HG02973 (cell line): ENCODE measurements around the gene CFAP206.
A peak's percentile ranks its signal among the peaks of the same experiment; 100 is the strongest.
"Not testable (repeated sequence)": the region's sequence is repeated elsewhere in the genome, so short reads cannot be mapped to it uniquely, and the experiment has no call there.

Experiments
- ATAC-seq: cut with Tn5 transposase; IDR thresholded peaks from one replicate; pipeline ENCODE4 v1.9.1; 2021; ENCODE audit warnings: moderate library complexity; ENCODE audit not compliant: unreplicated experiment

CFAP206 gene

DNA sequence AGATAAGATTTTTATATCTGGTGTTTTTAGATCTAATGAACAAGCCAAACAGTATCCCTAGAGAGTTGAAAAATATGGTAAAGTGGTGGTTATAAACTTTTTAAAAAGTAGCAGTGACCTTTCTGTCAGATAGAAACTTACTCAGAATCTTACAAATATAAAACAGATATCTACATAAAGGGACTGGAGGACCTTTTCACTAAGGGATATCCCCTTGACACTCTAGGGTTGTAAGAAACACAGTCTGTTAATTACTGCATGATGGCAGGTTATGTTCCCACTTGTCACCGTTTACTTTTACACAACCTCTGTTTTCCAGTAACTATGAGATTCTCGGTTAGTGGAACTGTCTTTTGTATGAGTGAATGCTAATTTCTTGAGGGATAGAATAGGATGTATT lies 11.5 kb downstream of the CFAP206 start:
- ATAC-seq, result no peak

DNA sequence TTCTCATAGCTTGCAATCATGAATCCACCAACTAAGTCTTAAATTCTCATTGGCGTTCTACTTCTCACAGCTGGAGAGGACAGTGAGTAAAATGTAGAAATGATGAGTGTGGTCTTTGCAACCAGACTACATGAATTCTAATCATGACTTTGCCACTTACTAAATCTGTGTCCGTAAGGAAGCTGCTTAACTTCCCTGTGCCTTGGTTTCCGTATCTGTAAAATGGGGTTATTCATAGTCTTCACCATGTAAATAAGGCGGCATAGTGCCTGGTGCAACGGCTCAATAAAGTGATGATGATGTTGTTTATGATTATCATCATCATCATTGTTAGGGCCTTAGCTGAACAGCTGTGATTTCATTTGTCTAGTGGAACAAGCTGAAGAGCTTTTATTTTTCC lies 12.6 kb downstream of the CFAP206 start:
- ATAC-seq, result no peak

DNA sequence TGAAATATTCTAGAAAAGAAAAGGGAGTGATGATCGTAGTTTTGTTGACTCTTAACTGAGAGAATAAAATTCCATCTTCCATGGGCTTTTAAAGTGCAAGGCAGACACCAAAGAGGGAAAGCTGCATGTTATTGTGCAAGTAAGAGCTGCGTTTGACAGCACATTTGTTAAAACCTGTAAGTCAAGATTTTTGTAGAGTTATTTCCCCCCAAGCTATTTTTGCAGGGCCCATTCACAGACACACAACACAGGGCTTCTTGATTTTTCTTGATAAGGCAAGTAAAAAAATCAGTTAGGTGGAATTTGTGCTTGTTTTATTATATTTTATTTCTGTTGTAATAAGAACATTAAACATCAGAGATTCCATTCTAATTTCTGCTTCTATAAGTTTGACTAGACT lies 13.8 kb downstream of the CFAP206 start:
- no peak for ATAC-seq

DNA sequence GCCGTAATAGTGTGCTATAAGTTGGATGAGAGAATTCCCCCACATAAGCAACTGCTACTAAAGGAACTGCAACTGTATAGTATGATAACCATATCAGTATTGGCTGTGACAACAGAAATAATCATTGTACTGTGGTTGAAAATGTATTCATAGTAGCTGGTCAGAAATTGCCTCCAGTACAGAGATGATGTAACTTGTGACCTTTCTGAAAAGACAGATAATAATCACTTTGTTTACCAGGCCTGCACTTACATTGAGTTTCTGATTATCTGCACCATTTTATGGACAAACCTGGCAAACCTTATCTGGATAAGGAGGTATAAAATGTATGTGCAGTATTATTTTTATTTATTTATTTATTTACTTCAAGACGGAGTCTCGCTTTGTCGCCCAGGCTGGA lies 19.0 kb downstream of the CFAP206 start:
- ATAC-seq, result no peak

DNA sequence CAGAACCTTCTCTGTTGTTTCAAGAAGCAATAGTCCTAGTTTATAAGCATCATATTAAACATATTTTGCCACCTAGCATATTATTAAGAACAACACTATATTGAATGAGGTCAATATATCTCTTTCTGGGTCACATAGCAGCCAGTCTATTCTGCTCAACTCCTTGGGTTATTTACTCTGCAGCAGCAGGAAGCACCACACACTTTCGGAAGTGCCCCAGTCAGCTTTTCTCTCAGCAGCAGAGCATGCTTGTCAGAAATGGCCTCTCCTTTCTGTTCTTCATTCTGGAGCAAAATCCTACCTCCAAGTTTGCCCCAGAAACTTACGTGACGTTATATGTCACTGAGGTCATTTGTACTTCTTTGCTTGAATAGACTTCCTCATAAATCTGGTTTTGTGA lies 22.7 kb downstream of the CFAP206 start:
- ATAC-seq, result no peak

DNA sequence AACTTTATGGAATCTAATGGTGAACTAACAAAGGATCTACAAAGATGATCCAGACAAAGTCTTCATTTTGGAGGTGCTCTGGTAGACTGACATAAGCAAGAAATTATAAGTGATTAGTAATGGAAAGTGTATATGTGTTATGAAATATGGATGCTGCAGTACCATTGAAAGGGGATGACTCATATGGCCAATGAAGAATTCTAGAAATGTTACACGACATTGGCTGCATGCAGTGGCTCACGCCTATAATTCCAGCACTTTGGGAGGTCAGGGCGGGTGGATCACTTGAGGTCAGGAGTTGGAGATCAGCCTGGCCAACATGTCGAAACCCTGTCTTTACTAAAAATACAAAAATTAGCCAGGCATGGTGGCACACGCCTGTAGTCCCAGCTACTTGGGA lies 23.5 kb downstream of the CFAP206 start:
- no peak for ATAC-seq

DNA sequence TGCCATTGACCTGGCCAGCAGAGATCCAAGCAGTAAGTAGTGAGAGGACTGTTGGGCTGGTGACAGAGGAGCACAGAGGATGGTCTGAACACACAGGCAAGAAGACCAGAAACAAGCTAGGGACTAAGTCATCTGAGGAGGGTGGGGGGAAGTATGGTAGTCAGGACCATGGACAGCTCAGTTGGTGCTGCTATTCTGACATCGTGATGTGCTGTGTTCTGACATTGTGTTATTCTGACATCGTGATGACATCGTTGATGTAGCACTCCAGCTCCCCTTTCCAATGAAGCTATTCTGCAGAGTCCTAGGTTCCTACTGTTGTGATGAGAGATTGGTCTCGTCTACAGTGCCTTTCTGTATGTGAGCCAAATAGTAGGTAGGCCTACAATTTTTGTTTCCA lies 28.7 kb downstream of the CFAP206 start:
- no peak for ATAC-seq

DNA sequence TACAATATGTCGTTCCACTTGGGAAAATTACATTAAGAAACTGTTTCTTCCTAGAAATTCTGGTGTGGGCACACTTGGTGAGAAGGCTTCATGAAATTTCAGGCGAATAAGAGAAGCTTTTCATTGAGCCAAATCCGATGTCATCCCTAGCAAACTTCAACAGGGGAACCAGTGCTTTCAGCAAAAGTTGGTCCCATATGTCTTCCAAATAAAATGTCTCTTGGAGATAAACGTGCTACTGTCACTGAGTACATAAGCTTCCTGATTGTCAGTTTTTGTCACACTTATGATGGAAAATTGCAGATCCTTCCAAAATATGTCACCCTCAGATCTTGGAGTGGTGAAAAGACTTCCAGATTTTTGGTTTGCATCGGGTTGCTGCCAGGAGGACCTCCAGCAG lies 33.9 kb downstream of the CFAP206 start:
- no peak for ATAC-seq

DNA sequence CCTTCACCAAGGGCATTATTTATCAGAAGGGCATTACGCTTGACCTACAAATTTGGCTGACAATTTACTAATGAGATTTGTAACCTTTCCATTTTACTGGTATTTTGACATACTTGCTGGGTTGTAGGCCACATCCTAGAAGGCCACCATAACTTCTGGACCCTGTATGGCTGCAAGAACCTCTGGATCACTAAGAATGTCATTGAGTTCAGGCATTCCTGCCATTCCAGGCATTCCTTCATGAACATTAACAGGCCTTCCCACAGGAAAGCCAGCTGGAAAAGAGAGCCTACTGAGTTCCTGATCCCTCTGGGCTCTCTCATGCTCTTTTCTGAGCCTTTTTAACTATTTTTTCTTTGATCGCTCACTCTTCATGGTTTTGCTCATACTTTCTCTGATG lies 36.6 kb downstream of the CFAP206 start:
- ATAC-seq, result no peak

DNA sequence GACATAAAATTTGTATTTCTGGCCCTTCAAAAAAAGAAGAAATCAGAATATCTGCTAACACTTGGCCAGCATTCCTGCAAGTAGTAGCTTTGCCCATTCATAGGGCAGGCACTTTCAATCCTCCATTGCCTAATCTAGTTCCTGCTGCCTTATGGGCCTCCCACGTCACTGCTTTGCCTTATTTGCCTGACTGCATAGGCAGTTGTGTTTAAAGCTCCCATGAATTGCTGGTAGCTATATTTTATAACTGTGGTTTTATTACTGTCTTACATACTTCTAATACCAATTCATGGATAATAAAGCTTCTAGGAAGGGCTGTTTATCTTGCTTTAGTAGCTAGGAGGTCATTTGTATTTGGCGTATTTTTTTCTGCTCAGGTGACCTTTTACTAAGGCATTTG lies 57.3 kb downstream of the CFAP206 start:
- ATAC-seq, result no peak

DNA sequence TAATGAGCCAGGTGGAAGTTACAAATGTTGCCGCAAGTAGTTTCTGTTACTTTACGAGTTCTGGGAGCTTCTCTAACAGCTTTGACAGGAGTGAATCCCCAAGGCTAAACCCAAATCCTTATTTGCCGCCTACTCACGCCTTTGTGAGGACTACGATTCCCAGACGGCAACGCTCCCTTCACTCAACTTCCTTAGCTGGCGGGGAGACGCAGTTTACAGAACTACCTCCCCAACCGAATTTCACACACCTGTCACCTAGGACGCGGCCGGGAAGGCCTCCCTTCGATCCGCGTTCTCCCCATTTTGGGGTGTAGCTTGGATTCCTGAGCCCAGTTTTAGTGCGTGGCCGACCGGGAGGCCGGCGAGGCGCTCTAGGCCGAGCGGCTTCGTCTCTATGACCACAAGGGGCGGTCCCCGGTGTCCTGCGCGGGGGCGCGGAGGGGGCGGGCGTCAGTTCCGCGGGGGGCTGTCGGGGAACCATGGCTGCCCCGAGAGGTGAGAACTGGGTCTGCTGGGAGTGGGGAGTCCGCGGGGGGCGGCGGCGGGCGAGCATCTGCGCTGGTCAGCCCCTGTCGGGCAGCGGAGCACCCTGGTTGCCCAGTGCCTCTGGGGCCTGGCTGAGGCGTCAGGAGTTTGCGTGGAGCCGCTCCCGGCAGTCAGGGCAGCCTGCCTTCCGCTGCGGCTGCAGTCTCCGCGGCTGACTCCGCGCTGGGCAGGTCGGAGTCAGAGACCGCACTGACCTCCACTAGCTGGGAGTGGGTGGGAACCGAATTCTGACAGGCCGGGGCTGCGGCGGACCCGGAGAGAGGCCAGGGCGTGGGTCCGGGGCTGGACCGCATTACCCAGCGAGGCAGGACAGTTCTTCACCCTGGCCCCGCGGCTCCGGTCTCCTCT lies 65.0 kb downstream of the CFAP206 start, which contains the start of gene SLC35A1:
TSS of gene SLC35A1 (plus strand) at position 450 of the 894 bp plus-strand sequence. CDS start at position 480, 30 bp downstream.
- ATAC-seq, result peak; percentile 95

DNA sequence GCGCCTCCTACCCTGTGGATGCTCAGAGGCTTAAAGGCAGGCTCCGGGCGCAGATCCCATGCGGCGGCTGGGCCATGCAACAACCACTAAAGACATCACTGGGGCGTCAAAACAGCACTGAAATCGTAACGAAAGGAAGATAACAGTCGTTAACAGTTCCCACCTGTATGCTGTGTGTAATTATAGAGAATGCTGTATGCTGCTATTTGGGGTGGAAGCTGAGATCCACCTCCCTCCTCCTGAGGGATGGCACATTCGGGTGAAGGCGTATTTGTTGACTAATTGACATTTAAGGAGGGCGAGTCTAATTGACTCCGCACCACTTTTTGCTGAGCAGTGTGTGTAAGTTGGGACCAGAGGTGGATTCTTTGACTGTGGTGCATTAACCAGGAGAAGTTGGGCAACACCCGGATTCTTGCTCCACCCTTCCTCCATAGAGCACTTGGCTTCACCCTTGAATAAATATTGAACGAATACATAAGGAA lies 65.7 kb downstream of the CFAP206 start:
- ATAC-seq, result peak; percentile 61

DNA sequence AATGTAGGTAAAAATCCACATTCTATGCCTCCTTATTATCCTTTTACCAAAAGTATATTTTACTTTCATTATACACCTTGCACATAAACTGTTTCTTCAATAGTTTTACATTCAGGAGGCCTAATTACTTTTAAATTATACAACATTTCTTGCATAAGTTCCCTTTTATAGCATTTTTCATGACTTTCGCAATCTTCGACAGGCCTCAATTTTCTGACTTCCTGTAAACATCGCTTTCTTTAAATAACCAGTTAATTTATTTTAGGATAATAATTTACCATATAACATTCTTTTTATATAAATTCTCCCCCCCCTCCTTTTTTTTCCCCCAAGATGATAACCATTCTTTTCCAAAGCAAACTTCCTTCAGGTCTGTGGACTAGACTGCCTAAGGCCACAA lies 74.2 kb downstream of the CFAP206 start:
- ATAC-seq, result no peak

DNA sequence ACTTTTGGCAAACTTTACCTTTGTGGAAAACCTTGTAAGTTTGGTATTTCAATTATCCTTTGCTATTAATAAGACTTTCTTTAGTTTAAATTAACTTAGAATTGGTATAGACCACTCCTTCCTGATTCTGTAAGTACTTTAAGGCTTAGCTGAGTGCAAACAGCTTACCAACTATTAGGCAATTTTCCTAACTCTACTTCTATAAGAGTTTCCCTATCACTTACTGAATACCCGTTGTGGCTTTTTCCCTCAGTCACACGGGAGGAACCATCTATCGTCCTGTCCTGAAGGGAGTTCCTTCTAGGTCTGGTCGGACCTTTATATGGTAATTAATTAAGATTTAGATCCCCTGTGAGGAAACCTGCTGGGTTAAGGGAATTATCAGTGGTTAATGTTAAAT lies 74.6 kb downstream of the CFAP206 start:
- no peak for ATAC-seq

DNA sequence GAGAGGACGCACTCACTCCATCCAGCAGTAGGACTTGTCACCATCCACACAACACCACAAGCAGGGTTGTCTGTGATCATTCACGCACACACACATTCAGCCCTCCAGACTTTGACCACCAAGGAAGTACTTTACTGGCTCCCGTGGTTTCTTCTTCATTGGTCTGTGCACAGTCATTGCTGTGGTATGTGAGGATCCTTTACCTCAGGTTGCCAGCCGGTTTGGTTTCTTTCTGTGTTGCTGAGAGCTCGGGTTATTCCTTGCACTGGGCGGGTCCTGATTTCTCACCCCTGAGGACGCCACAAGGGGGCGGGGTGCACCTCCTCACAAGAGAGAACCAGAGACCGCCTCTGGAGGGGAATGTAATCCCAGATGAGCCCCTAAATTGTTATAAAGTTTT lies 76.2 kb downstream of the CFAP206 start:
- no peak for ATAC-seq

DNA sequence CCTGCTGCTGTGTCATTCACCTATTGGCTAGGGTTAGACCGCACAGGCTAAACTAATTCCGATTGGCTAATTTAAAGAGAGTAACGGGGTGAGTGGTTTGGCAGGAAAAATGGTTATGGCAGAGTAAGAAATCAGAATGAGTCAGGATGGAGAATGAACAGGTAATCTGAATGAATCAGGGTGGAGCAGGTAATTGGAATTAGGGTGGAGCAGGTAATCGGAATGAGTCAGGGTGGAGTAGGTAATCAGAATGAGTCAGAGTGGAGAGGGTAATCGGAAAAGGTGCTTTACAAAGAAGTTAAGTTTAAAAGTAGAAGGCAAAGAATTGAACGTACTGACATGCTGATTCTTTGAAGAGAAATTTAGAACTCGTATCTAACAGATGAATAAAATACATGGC lies 76.7 kb downstream of the CFAP206 start:
- ATAC-seq, result no peak

DNA sequence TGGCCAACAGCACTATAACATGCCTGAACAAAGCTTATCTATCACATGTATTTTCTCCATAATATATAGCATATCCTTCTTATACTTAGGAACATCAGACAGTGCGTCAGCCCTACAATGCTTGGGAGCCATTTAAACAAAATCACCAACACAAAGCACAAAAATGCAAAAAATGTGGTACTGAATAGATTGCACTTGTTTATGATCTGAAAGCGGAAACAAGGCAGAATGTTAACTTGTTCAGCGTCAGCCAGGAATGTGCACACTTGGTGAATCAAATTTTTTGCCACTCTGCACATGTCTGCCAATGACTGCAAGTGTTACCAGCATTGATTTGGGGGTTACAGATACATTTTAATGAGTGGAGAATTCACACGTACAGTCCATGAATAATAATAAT lies 79.8 kb downstream of the CFAP206 start:
- ATAC-seq, result no peak

DNA sequence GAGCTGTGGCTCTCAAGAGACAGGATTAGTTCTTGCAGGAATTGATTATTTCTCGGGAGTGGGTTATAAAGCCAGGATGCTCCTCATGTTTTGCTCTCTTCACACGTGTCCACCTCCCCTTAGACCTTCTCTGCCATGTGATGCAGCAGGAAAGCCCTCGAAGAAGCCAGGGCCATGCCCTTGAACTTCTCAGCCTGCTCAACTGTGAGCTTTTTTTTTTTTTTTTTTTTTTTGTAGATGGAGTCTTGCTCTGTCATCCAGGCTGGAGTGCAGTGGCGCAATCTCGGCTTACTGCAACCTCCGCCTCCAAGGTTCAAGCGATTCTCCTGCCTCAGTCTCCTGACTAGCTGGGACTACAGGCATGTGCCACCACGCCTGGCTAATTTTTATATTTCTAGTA lies 81.6 kb downstream of the CFAP206 start:
- not testable (repeated sequence) for ATAC-seq

DNA sequence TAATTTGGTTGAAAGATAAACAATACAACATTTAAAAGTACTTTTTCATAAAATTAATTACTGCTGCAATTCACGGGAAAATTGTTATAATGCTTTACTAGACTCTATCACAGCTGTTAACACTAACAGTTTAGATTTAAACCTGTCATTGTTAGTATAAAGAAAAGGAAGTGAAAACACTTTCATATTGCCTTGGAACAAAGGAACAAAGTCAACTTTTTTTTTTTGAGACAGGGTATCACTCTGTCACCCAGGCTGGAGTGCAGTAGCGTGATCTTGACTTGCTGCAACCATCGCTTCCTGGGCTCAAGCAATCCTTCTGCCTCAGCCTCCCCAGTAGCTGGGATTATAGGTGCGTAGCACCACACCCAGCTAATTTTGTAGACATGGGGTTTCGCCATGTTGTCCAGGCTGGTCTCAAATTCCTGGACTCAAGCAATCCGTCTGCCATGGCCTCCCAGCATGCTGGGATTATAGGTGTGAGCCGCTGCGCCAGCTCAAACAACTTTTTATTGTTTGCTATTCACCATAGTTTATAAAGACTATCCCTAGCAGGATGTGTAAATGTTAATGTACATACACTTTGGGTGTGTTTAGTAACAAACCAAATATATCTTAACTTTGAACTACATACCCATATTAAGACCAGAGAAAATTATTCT lies 87.1 kb downstream of the CFAP206 start:
- ATAC-seq, result peak; percentile 71

DNA sequence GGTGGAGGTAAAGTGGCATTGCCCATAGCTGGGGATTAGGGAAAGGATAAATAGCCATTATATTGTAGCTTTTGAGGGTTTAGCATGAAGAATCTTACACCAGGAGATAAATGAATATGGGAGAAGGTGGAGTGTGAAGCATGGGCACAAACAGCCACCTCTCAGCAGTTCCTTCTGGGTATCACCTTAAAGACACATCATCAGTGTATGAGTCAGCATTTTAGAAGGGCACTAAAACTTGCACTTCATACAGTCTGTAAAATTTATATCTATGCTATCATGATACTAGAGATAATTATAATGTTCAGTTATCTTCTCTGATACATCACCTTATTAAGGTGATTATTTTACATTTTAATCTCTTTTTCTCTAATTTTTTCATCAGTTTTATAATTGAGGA lies 90.3 kb downstream of the CFAP206 start:
- ATAC-seq, result no peak

DNA sequence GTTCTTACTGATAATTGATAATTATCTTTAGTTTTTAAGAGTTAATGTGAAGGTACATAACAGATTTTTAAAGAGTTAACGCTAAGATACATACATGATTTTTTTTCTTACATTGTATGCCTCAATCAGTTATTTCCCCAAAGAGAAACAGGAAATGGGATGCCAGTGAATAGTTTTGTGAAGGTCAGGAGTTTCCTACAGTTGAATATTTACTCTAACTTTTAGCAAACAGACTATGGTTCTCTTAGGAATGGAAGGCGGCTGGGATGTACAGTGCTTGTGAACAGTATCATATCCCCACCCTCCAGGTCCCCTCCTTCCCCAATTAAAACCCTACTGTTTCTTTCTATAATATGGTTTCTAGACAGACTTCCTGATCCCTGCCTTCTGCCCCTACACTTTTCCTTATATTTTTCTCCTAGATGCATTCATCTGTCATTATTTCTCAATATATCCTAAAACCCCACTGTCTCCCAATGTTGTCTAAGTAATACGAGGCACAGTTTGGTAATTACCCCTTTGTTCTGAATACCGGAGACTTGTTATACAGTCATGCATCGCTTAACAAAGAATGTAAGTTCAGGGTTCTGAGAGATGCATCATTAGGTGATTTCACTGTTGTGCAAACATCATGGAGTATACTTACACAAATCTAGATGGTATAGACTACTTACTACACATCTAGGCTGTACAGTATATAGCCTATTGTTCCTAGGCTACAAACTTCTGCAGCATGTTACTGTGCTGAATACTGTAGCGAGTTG lies 94.2 kb downstream of the CFAP206 start:
- ATAC-seq, result no peak
